ENCODE results near the gene ACAD9.

The ACAD9 gene

GRCh38 chr3:128845119-128845777 lies 34.2 kb upstream of the ACAD9 start:
- no peak for DNase-seq (ENCODE audit: low read depth)
- TF ChIP-seq, protein P1, sequence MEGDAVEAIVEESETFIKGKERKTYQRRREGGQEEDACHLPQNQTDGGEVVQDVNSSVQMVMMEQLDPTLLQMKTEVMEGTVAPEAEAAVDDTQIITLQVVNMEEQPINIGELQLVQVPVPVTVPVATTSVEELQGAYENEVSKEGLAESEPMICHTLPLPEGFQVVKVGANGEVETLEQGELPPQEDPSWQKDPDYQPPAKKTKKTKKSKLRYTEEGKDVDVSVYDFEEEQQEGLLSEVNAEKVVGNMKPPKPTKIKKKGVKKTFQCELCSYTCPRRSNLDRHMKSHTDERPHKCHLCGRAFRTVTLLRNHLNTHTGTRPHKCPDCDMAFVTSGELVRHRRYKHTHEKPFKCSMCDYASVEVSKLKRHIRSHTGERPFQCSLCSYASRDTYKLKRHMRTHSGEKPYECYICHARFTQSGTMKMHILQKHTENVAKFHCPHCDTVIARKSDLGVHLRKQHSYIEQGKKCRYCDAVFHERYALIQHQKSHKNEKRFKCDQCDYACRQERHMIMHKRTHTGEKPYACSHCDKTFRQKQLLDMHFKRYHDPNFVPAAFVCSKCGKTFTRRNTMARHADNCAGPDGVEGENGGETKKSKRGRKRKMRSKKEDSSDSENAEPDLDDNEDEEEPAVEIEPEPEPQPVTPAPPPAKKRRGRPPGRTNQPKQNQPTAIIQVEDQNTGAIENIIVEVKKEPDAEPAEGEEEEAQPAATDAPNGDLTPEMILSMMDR (IDR thresholded peaks at IDR 0.05; ENCODE audit: control insufficient read depth, extremely low read depth, insufficient read depth) = no peak
- H3K4me3 ChIP-seq (ENCODE audit: low read depth, low read length) = no peak overlapping the region

- H3K4me3 ChIP-seq (ENCODE audit: low read depth, low read length) = no peak overlapping the region
- TF ChIP-seq, protein P1 (IDR thresholded peaks at IDR 0.05; ENCODE audit: control insufficient read depth, extremely low read depth, insufficient read depth) = 0 out of 2 replicates have a peak, but pooled peaks have one; percentile 15
- no peak for DNase-seq (ENCODE audit: low read depth)
Measured at GRCh38 chr3:128845778-128846485, 33.5 kb upstream of the ACAD9 start.

GRCh38 chr3:128846486-128846891 lies 32.9 kb upstream of the ACAD9 start:
- TF ChIP-seq, protein P1 (IDR thresholded peaks at IDR 0.05; ENCODE audit: control insufficient read depth, extremely low read depth, insufficient read depth) = no peak
- no peak overlapping the region for H3K4me3 ChIP-seq (ENCODE audit: low read depth, low read length)
- DNase-seq (ENCODE audit: low read depth) = no peak

DNA sequence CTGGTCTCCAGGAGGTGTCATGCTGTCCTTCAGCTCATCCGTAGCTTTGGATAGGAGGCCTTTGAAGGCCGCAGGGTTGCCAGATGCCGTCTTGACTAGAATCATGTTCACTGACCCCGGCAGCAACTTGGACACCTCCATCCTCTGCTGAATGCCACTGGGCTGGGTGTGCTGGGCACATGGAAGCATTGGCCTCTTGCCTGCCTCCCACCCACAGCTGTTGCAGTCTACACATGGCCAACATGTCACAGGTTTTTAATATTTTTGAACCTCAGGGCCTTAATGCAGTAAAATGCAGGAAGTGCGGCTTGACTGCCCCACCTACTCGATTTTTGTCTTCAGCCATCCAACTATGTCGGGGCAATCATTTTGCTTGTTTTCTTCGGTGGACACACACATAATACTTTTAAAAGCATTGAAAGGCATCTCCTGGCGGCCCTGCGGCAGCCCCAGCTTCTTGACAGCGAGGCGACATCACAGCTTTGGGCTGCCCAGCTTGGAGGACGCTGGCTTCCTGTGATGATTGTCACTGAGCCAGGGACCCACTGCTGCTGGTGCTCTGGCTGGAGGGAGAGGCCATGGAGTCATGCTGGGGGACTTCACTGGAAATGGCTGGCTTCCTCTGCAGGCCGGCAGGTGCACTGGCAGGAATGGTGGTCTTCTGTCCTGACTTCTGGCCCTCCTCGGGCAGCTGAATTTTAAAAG lies 31.6 kb upstream of the ACAD9 start:
- TF ChIP-seq, protein P1 (IDR thresholded peaks at IDR 0.05; ENCODE audit: control insufficient read depth, extremely low read depth, insufficient read depth) = no peak
- no peak overlapping the region for H3K4me3 ChIP-seq (ENCODE audit: low read depth, low read length)
- no peak for DNase-seq (ENCODE audit: low read depth)

GRCh38 chr3:128848936-128849335 lies 30.5 kb upstream of the ACAD9 start:
- TF ChIP-seq, protein P1 (IDR thresholded peaks at IDR 0.05; ENCODE audit: control insufficient read depth, extremely low read depth, insufficient read depth) = no peak
- no peak overlapping the region for H3K4me3 ChIP-seq (ENCODE audit: low read depth, low read length)
- no peak for DNase-seq (ENCODE audit: low read depth)

DNA sequence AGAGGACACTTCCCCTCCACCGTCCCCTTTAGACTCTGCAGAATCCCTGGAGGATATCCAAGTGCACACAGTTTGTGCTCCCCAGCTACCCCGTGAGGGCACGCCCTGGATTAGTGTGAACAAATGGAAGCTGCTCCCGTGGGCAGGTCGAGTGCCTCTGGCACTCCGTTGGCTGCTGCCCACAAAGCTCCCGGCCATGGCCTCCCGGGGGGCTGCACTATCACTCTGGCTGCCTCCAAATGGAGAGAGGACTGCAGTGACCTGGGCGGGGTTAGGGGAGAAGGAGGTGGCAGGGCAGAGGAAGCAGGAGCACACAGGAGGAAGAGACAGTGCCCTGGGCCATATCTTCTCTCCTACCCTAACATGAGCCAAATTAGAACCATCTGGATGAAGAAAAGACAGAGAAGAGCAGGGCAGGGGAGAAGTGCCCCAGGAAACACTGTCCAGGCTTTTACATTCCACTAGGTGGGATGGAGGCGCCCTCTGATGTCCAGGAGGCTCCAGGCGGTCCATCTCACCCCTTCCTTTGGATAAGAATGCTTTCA lies 29.4 kb upstream of the ACAD9 start:
- no peak overlapping the region for H3K4me3 ChIP-seq (ENCODE audit: low read depth, low read length)
- TF ChIP-seq, protein P1 (IDR thresholded peaks at IDR 0.05; ENCODE audit: control insufficient read depth, extremely low read depth, insufficient read depth) = peak; percentile 52
- DNase-seq (ENCODE audit: low read depth) = no peak

Data from LNCaP clone FGC (cell line).